Caki2 (cell line): Measurements from ENCODE around the gene PRXL2C. TPM values are rescaled to one million over a fixed set of nuclear protein-coding genes. Genes with fewer than 3 reads are reported as not detected.
"Not testable (repeated sequence)": the region's sequence is repeated elsewhere in the genome, so short reads cannot be mapped to it uniquely, and the experiment has no call there.

ENCODE experiments used
- DNase-seq: peaks from one replicate; pipeline ENCODE4 v3.0.0-alpha.2; 2015; ENCODE audit warnings: low read depth
- in situ Hi-C: cut with HindIII; loops from 2 replicates; pipeline ENCODE4 v1.10.0; 2016; ENCODE audit warnings: low sequenced_read_pairs, low pct_unique_long_range_greater_than_20kb, mixed read lengths
- total RNA-seq: library from RNA; depleted of rRNA; stranded (reverse); fragments of >200 nt; shearing (Covaris generic); gene quantifications from 2 replicates; pipeline ENCODE4 v1.2.3, GENCODE V29; 2014; ENCODE audit warnings: low replicate concordance

PRXL2C gene
- total RNA-seq, 1 experiment from 2014 or later: 24.2 TPM

DNA sequence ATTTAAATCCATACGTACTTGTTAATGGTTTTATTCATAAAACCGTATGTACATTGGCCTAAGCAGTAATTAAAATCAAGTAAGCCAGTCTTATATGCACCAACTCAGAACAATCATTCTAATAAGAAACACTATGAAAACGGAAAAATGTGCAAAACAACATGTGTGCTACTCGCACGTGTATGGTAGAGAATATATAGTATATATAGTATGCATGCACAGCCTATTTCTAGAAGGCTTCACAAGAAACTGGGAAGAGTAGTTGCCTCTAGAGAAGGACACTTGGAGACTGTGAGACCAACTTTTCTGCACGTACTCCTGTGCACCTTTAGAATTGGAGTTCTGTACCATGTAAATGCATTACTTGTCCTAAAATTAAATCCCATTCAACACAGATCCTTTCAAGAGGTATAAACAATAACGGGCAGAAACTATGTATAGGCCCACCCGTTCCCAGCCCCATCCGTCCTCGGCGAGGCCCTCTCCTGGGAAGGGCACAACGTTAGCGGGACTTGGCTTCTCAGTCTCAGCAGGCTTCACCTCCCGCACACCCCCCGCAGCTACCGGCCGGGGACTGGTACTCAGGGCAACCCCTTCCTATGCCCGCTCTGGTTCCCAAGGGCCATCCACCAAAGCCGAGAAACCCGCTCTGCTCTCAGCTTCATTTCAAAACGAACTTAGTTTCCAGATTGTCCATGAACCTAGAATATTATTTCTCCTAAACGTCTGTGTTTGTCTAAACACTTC is 37.5 kb downstream of the PRXL2C start:
- no peak for DNase-seq
- in situ Hi-C loops: no loop called here

- in situ Hi-C loops: no loop called here
- no peak for DNase-seq
These were observed 38.2 kb downstream of the PRXL2C start for GRCh38 chr9:96616817-96617438.

DNA sequence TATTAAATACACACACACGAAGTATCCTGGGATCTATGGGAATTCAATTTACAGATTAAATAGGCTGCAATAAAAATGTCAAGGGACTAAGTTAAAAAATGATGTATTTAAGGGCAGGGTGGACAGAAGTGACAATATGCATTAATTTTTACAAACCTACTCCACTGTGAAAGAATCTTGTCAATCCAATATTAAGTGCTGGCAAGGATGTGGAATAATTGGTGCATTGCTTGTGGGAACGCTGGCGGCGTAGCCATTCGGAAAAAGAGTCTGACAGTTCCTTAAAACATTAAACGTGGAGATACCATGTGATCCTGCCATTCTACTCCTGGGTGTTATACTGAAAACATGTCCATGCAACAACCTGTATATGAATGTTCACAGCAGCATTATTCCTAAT is 39.7 kb downstream of the PRXL2C start:
- DNase-seq: no peak

GRCh38 chr9:96614664-96615063 is 40.5 kb downstream of the PRXL2C start:
- DNase-seq, in situ Hi-C loops: not testable (repeated sequence)

More for the DNA sequence above, 39.7 kb downstream of the PRXL2C start:
- in situ Hi-C loops: no loop called here

DNA sequence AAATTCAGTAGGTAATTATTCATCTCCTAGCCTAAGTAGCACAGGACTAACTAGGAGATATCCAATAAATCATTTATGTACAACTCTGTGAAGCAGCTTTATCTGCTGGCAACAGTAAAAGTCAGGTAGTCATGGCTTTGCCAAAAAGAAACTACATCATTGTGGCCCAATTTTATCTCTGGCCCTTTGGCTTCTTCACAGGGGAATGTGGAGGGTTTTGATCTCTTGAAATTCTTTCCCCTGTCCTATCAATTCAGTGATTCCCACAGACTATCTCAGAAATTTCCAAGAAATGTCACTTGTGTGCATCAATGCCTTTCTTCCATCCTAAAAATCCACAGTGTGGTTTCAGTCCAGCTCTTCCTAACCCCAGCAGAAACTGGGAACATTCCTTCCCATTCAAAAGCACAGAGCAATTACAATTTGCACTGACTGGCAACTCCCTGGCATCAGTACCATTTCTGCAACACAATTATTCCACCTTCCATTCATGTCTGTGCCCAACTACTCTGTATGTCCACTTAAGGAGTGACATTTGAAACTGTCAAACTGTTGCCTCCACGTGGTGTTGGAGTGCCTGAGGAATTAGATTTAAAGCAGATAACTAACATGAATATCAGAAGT is 42.0 kb downstream of the PRXL2C start:
- in situ Hi-C loops: no loop called here
- no peak for DNase-seq

- in situ Hi-C loops: no loop called here
These were observed 42.8 kb downstream of the PRXL2C start for GRCh38 chr9:96612105-96612965.

GRCh38 chr9:96611302-96611701 is 43.8 kb downstream of the PRXL2C start:
- in situ Hi-C loops: no loop called here

More at GRCh38 chr9:96612105-96612965, 42.8 kb downstream of the PRXL2C start:
- DNase-seq: peak; percentile 52

GRCh38 chr9:96609732-96610131 is 45.4 kb downstream of the PRXL2C start:
- no peak for DNase-seq
- in situ Hi-C loops: no loop called here

More at GRCh38 chr9:96611302-96611701, 43.8 kb downstream of the PRXL2C start:
- no peak for DNase-seq

- no peak for DNase-seq
- in situ Hi-C loops: no loop called here
These were observed 47.1 kb downstream of the PRXL2C start for GRCh38 chr9:96607971-96608370.

DNA sequence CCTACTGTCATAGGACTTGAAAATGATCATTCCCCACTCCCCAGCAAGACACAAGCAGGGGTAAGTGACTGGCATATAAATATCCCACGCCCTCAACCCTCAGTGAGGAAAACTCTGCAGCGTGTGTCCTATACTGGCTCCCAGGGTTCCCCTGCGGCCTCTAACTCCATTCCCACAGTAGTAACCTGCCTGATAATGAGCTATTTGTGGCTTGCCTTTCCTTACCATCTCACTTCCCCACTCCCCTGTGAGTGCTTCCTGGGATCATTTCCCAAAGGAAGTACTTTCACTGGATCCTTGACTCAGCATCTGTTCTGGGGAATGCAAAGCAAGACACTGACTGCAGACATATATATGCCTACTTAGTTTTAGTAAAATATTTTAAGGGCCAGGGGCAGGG is 49.8 kb downstream of the PRXL2C start:
- DNase-seq: no peak
- in situ Hi-C loops: no loop called here

DNA sequence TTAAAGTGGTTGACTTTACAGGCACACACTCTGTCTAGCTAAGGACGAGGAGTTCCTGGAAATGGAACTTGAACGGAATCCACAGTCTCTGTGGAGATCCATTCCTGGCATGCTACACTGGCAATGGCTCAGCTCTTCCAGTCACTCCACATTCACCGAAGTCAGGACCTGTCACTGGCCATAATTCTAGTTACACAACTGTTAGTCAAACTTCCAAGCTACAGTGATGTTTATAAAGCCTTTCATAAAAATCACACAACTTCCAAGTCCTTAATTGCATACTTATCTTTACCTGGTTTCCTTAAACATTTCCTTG is 51.2 kb downstream of the PRXL2C start:
- no peak for DNase-seq
- in situ Hi-C loops: no loop called here

GRCh38 chr9:96603305-96604003 is 51.7 kb downstream of the PRXL2C start:
- in situ Hi-C loops: no loop called here
- DNase-seq: no peak

DNA sequence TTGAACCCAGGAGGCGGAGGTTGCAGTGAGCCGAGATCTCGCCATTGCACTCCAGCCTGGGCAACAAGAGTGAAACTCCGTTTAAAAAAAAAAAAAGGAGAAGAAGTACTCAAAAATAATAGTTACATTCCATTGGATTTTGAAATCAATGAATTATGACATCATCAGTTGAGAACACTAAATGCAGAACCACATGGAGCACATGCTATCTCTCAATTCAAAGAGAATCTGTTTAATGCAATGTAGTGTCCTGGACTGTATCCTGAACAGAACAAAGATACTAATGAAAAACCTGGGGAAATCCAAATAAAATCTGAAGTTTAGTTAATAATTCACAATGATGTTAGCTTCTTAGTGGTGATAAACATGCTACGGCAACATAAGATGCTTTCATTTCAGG is 55.8 kb downstream of the PRXL2C start:
- no peak for DNase-seq
- in situ Hi-C loops: no loop called here

- DNase-seq: no peak
- in situ Hi-C loops: no loop called here
These were observed 58.5 kb downstream of the PRXL2C start for GRCh38 chr9:96596601-96597111.
